ENCODE data around the gene DAPL1. TPM values are rescaled to one million over a fixed set of nuclear protein-coding genes. Genes with fewer than 3 reads are reported as not detected.

Gene DAPL1
- total RNA-seq, 2 experiments from 2014 or later = not detected

GRCh38 chr2:158815166-158815565, 20.0 kb downstream of the DAPL1 start:
- Mint-ChIP-seq H3K27ac (no peak overlapping the region), H3K36me3 (ENCODE audit: low read depth) (no peaks in the 10 kb centered on the region), H3K4me1 (no peaks in the 10 kb centered on the region), H3K4me3 (no peak overlapping the region), H3K27me3 (peaks cover 4% of the 10 kb centered on the region), H3K9me3 (no peaks in the 10 kb centered on the region)
- no peak for DNase-seq
- CTCF ChIA-PET = no interaction called here
- POLR2A ChIA-PET = no interaction called here

GRCh38 chr2:158815658-158816057, 20.5 kb downstream of the DAPL1 start:
- CTCF ChIA-PET = no interaction called here

GRCh38 chr2:158817588-158817987, 22.5 kb downstream of the DAPL1 start:
- no peak for DNase-seq
- POLR2A ChIA-PET = no interaction called here
- no peaks in the 10 kb centered on the region for H3K9me3 Mint-ChIP-seq
- H3K36me3 Mint-ChIP-seq (ENCODE audit: low read depth) = no peaks in the 10 kb centered on the region
- no peak overlapping the region for H3K27ac Mint-ChIP-seq
- no peaks in the 10 kb centered on the region for H3K4me1 Mint-ChIP-seq
- CTCF ChIA-PET = no interaction called here
- peaks cover 7% of the 10 kb centered on the region for H3K27me3 Mint-ChIP-seq
- no peak overlapping the region for H3K4me3 Mint-ChIP-seq

More at GRCh38 chr2:158815658-158816057, 20.5 kb downstream of the DAPL1 start:
- POLR2A ChIA-PET = no interaction called here
- Mint-ChIP-seq H3K36me3 (ENCODE audit: low read depth) (no peaks in the 10 kb centered on the region), H3K27me3 (peaks cover 4% of the 10 kb centered on the region), H3K27ac (no peak overlapping the region), H3K4me3 (no peak overlapping the region), H3K9me3 (no peaks in the 10 kb centered on the region), H3K4me1 (no peaks in the 10 kb centered on the region)
- no peak for DNase-seq

- no peak for DNase-seq
- Mint-ChIP-seq H3K9me3 (no peaks in the 10 kb centered on the region), H3K36me3 (ENCODE audit: low read depth) (no peaks in the 10 kb centered on the region), H3K27ac (no peak overlapping the region), H3K27me3 (peaks cover 7% of the 10 kb centered on the region), H3K4me1 (no peaks in the 10 kb centered on the region), H3K4me3 (no peak overlapping the region)
- ChIA-PET POLR2A (no interaction called here), CTCF (no interaction called here)
Measured at GRCh38 chr2:158818511-158818910, 23.4 kb downstream of the DAPL1 start.

- ChIA-PET POLR2A (no interaction called here), CTCF (no interaction called here)
- Mint-ChIP-seq H3K27ac (no peak overlapping the region), H3K36me3 (ENCODE audit: low read depth) (no peaks in the 10 kb centered on the region), H3K27me3 (peaks cover 4% of the 10 kb centered on the region), H3K4me3 (no peak overlapping the region), H3K4me1 (no peaks in the 10 kb centered on the region), H3K9me3 (no peaks in the 10 kb centered on the region)
- DNase-seq = no peak
Measured at GRCh38 chr2:158822193-158822592, 27.1 kb downstream of the DAPL1 start.

GRCh38 chr2:158823486-158824237, 28.5 kb downstream of the DAPL1 start:
- H3K4me1 Mint-ChIP-seq = no peaks in the 10 kb centered on the region
- no peaks in the 10 kb centered on the region for H3K36me3 Mint-ChIP-seq (ENCODE audit: low read depth)
- no peak for DNase-seq
- H3K27ac Mint-ChIP-seq = no peak overlapping the region
- ChIA-PET POLR2A (no interaction called here), CTCF (no interaction called here)
- H3K27me3 Mint-ChIP-seq = peaks cover 4% of the 10 kb centered on the region
- no peak overlapping the region for H3K4me3 Mint-ChIP-seq
- no peaks in the 10 kb centered on the region for H3K9me3 Mint-ChIP-seq

GRCh38 chr2:158825021-158825420, 29.9 kb downstream of the DAPL1 start:
- CTCF ChIA-PET = no interaction called here

GRCh38 chr2:158826965-158827364, 31.8 kb downstream of the DAPL1 start:
- Mint-ChIP-seq H3K27me3 (peaks cover 1% of the 10 kb centered on the region), H3K4me3 (no peak overlapping the region), H3K4me1 (no peaks in the 10 kb centered on the region), H3K36me3 (ENCODE audit: low read depth) (no peaks in the 10 kb centered on the region), H3K27ac (no peak overlapping the region), H3K9me3 (no peaks in the 10 kb centered on the region)
- ChIA-PET CTCF (no interaction called here), POLR2A (no interaction called here)
- no peak for DNase-seq

More at GRCh38 chr2:158825021-158825420, 29.9 kb downstream of the DAPL1 start:
- Mint-ChIP-seq H3K27ac (no peak overlapping the region), H3K9me3 (no peaks in the 10 kb centered on the region), H3K4me1 (no peaks in the 10 kb centered on the region), H3K36me3 (ENCODE audit: low read depth) (no peaks in the 10 kb centered on the region), H3K4me3 (no peak overlapping the region), H3K27me3 (peaks cover 4% of the 10 kb centered on the region)
- POLR2A ChIA-PET = no interaction called here
- DNase-seq = no peak

- H3K27me3 Mint-ChIP-seq = peaks cover 1% of the 10 kb centered on the region
- no peak overlapping the region for H3K4me3 Mint-ChIP-seq
- H3K36me3 Mint-ChIP-seq (ENCODE audit: low read depth) = no peaks in the 10 kb centered on the region
- POLR2A ChIA-PET = no interaction called here
- H3K27ac Mint-ChIP-seq = no peak overlapping the region
- no peaks in the 10 kb centered on the region for H3K9me3 Mint-ChIP-seq
- CTCF ChIA-PET = interaction anchor here (1.1 kb wide), 1 partner anchor 22 kb away, joined by 3 read pairs; no protein-coding TSS in a partner anchor
- DNase-seq = no peak
- no peaks in the 10 kb centered on the region for H3K4me1 Mint-ChIP-seq
Measured at GRCh38 chr2:158828378-158829164, 33.5 kb downstream of the DAPL1 start.

GRCh38 chr2:158829167-158829566, 34.0 kb downstream of the DAPL1 start:
- no peak for DNase-seq
- Mint-ChIP-seq H3K27me3 (peaks cover 1% of the 10 kb centered on the region), H3K4me1 (no peaks in the 10 kb centered on the region), H3K36me3 (ENCODE audit: low read depth) (no peaks in the 10 kb centered on the region), H3K4me3 (no peak overlapping the region), H3K9me3 (no peaks in the 10 kb centered on the region), H3K27ac (no peak overlapping the region)
- ChIA-PET POLR2A (no interaction called here), CTCF (interaction anchor here (1.1 kb wide), 1 partner anchor 23 kb away, joined by 3 read pairs; no protein-coding TSS in a partner anchor)

GRCh38 chr2:158830201-158830600, 35.1 kb downstream of the DAPL1 start:
- Mint-ChIP-seq H3K4me3 (no peak overlapping the region), H3K27ac (no peak overlapping the region), H3K9me3 (no peaks in the 10 kb centered on the region), H3K27me3 (no peaks in the 10 kb centered on the region), H3K36me3 (ENCODE audit: low read depth) (no peaks in the 10 kb centered on the region), H3K4me1 (no peaks in the 10 kb centered on the region)
- POLR2A ChIA-PET = no interaction called here
- CTCF ChIA-PET = no interaction called here
- DNase-seq = no peak

GRCh38 chr2:158835431-158835830, 40.3 kb downstream of the DAPL1 start:
- H3K4me3 Mint-ChIP-seq = no peak overlapping the region
- ChIA-PET CTCF (no interaction called here), POLR2A (no interaction called here)
- H3K36me3 Mint-ChIP-seq (ENCODE audit: low read depth) = no peaks in the 10 kb centered on the region
- peaks cover 1% of the 10 kb centered on the region for H3K27me3 Mint-ChIP-seq
- H3K9me3 Mint-ChIP-seq = no peaks in the 10 kb centered on the region
- no peak overlapping the region for H3K27ac Mint-ChIP-seq
- H3K4me1 Mint-ChIP-seq = no peaks in the 10 kb centered on the region
- DNase-seq = no peak

- H3K27ac Mint-ChIP-seq = no peak overlapping the region
- ChIA-PET CTCF (no interaction called here), POLR2A (no interaction called here)
- H3K9me3 Mint-ChIP-seq = no peaks in the 10 kb centered on the region
- no peaks in the 10 kb centered on the region for H3K36me3 Mint-ChIP-seq (ENCODE audit: low read depth)
- no peak for DNase-seq
- H3K27me3 Mint-ChIP-seq = peaks cover 6% of the 10 kb centered on the region
- no peak overlapping the region for H3K4me3 Mint-ChIP-seq
- no peaks in the 10 kb centered on the region for H3K4me1 Mint-ChIP-seq
Measured at GRCh38 chr2:158837645-158838044, 42.5 kb downstream of the DAPL1 start.

- CTCF ChIA-PET = no interaction called here
- Mint-ChIP-seq H3K27me3 (peaks cover 10% of the 10 kb centered on the region), H3K36me3 (ENCODE audit: low read depth) (no peaks in the 10 kb centered on the region), H3K4me3 (no peak overlapping the region), H3K9me3 (no peaks in the 10 kb centered on the region), H3K4me1 (no peaks in the 10 kb centered on the region), H3K27ac (no peak overlapping the region)
- POLR2A ChIA-PET = no interaction called here
- DNase-seq = no peak
Measured at GRCh38 chr2:158841850-158842249, 46.7 kb downstream of the DAPL1 start.
